NB4 (cell line): ENCODE data around the gene FAM3C.

Source experiments
- CTCF ChIP-seq: IDR thresholded peaks from one replicate; pipeline ENCODE4 v1.5.1; 2012; ENCODE audit warnings: low read depth, low read length
- MAX ChIP-seq: IDR thresholded peaks from 2 replicates; pipeline ENCODE4 v1.6.1; 2011; ENCODE audit warnings: low read depth, low read length
- MYC ChIP-seq: IDR thresholded peaks from 2 replicates; pipeline ENCODE4 v1.6.1; 2011; ENCODE audit warnings: low read depth, low read length
- POLR2A ChIP-seq: IDR thresholded peaks from 2 replicates; pipeline ENCODE4 v1.6.1; 2011; ENCODE audit warnings: mild to moderate bottlenecking; ENCODE audit not compliant: insufficient read length; ENCODE audit errors: extremely low read depth

- TF ChIP-seq CTCF, result no peak
- no peak for TF ChIP-seq POLR2A
- TF ChIP-seq MAX, result no peak
- TF ChIP-seq MYC, result no peak
Measured at GRCh38 chr7:121342631-121343030, 53.5 kb downstream of the FAM3C start.
